Loucy (cell line): ENCODE results near the gene TAS1R3.

Experiments
- H2AFZ ChIP-seq: fragments of 200-600 bp; sonication (generic); 2 replicates; pipeline ENCODE4 v1.6.0; 2016; ENCODE audit warnings: antibody characterized with exemption, mild to moderate bottlenecking, low read length, moderate library complexity
- H3F3A ChIP-seq: fragments of 200-600 bp; 2 replicates; pipeline ENCODE4 v1.6.0; 2016; ENCODE audit warnings: antibody characterized with exemption, low read depth, mild to moderate bottlenecking
- H3K27me3 ChIP-seq: fragments of 200-600 bp; sonication (generic); 2 replicates; pipeline ENCODE4 v1.6.1; 2014; ENCODE audit warnings: low read length, mild to moderate bottlenecking; ENCODE audit not compliant: insufficient read depth, poor library complexity, severe bottlenecking
- H3K36me3 ChIP-seq: fragments of 200-600 bp; sonication (generic); 2 replicates; pipeline ENCODE4 v1.6.1; 2016; ENCODE audit warnings: low read length; ENCODE audit not compliant: insufficient read depth
- H3K4me1 ChIP-seq: fragments of 200-600 bp; sonication (generic); 2 replicates; pipeline ENCODE4 v1.5.1; 2014; ENCODE audit warnings: low read length, mild to moderate bottlenecking; ENCODE audit not compliant: insufficient read depth, poor library complexity, severe bottlenecking
- H3K4me2 ChIP-seq: fragments of 200-600 bp; sonication (generic); 2 replicates; pipeline ENCODE4 v1.6.0; 2014; ENCODE audit warnings: antibody characterized with exemption, low read length, low read depth, mild to moderate bottlenecking; ENCODE audit not compliant: poor library complexity, severe bottlenecking
- H3K4me3 ChIP-seq: fragments of 200-600 bp; sonication (generic); 2 replicates; pipeline ENCODE4 v1.5.1; 2014; ENCODE audit warnings: low read length, mild to moderate bottlenecking, mixed read lengths; ENCODE audit not compliant: poor library complexity, severe bottlenecking
- H3K79me2 ChIP-seq: fragments of 200-600 bp; sonication (generic); 2 replicates; pipeline ENCODE4 v1.6.1; 2014; ENCODE audit warnings: low read length; ENCODE audit not compliant: insufficient read depth
- H3K9ac ChIP-seq: fragments of 200-600 bp; sonication (generic); 2 replicates; pipeline ENCODE4 v1.6.0; 2014; ENCODE audit warnings: mild to moderate bottlenecking, low read depth, low read length, moderate library complexity; ENCODE audit not compliant: poor library complexity, severe bottlenecking
- H3K9me2 ChIP-seq: fragments of 200-600 bp; sonication (generic); replicated peaks from 2 replicates; pipeline ENCODE4 v1.6.1; 2016; ENCODE audit warnings: low read depth, low read length, mixed read lengths
- H3K9me3 ChIP-seq: fragments of 200-600 bp; sonication (generic); 2 replicates; pipeline ENCODE4 v1.6.1; 2014; ENCODE audit warnings: mild to moderate bottlenecking, antibody characterized with exemption, low read length, low read depth; ENCODE audit not compliant: insufficient read depth
- H4K20me1 ChIP-seq: fragments of 200-600 bp; sonication (generic); 2 replicates; pipeline ENCODE4 v1.6.0; 2014; ENCODE audit warnings: antibody characterized with exemption, low read length, mild to moderate bottlenecking; ENCODE audit not compliant: insufficient read depth, poor library complexity, severe bottlenecking
- CTCF ChIP-seq: fragments of 200-600 bp; sonication (generic); conservative IDR thresholded peaks from 2 replicates; pipeline ENCODE4 v1.5.1; 2014; ENCODE audit warnings: mild to moderate bottlenecking, antibody characterized with exemption, low read length
- EZH2phosphoT487 ChIP-seq: fragments of 200-600 bp; IDR thresholded peaks from 2 replicates; pipeline ENCODE4 v1.6.1; 2018; ENCODE audit warnings: antibody characterized with exemption, mild to moderate bottlenecking, moderate library complexity, borderline replicate concordance

TAS1R3 gene

DNA sequence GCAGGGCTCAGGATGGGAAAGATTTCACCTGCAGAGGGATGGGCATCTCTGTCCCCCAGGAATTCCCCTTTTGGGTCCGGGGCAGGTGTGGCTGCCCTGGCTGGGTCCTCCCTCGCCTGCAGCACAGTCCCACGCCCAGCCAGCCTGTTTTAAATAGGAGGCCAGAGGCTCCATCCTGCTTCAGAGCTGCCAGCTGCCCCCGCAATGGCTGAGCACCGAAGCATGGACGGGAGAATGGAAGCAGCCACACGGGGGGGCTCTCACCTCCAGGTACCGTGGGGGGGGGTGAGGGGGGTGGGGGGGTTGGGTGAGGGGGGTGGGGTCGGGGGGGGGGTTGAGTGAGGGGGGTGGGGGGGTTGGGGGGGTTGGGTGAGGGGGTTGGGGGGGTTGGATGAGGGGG, 47.3 kb upstream of the TAS1R3 start:
- Histone ChIP-seq H3K36me3 (no peaks in the 10 kb centered on the region), H3K4me1 (no peaks in the 10 kb centered on the region), H4K20me1 (no peaks in the 10 kb centered on the region), H3F3A (no peaks in the 10 kb centered on the region), H3K79me2 (no peaks in the 10 kb centered on the region), H2AFZ (no peak overlapping the region), H3K9me2 (no peaks in the 10 kb centered on the region), H3K4me2 (no peak overlapping the region), H3K9ac (no peak overlapping the region), H3K9me3 (no peaks in the 10 kb centered on the region), H3K27me3 (no peaks in the 10 kb centered on the region), H3K4me3 (no peak overlapping the region)
- TF ChIP-seq EZH2phosphoT487 (no peak), CTCF (no peak)

DNA sequence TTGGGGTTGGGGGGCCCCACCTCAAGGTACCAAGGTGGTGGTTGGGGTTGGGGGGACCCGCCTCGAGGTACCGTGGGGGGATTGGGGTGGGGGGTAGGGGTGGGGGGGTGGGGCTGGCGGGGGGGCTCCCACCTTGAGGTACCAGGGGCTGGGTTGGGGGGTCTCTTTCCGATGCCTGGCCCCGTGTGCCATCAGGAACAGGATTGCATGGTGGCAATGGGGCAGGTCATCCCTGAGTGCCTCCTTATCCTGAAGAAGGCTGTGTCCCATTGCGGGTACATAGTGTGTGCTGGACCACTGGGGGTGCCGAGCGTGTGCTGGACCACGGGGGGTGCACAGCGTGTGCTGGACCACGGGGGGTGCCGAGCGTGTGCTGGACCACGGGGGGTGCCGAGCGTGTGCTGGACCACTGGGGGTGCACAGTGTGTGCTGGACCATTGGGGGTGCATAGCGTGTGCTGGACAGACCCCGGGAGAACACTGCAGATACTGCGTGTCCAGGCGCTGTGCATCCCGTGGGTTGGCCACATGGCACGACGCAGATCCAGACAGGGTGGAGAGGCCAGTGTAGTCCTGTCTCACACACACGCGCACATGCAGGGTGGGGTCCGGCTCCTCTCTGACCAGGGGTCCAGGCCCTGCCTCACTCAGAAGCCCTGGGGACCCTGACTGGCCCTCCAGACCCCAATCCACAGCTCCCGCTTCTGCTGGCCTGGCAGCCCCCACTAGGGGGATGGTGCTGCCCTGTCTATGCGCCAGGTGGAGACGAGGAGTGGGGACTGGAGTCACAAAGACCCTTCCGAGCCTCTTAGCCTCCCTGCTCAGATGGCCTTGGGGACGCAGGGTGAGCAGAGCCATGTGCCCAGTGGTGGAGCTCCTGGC, 46.6 kb upstream of the TAS1R3 start:
- Histone ChIP-seq H3K4me1 (no peaks in the 10 kb centered on the region), H3K9ac (no peak overlapping the region), H3K4me3 (no peak overlapping the region), H2AFZ (no peak overlapping the region), H4K20me1 (no peaks in the 10 kb centered on the region), H3K79me2 (no peaks in the 10 kb centered on the region), H3K9me2 (no peaks in the 10 kb centered on the region), H3K4me2 (no peak overlapping the region), H3K36me3 (no peaks in the 10 kb centered on the region), H3K9me3 (no peaks in the 10 kb centered on the region), H3F3A (no peaks in the 10 kb centered on the region), H3K27me3 (no peaks in the 10 kb centered on the region)
- TF ChIP-seq EZH2phosphoT487: no peak
- TF ChIP-seq CTCF: no peak

DNA sequence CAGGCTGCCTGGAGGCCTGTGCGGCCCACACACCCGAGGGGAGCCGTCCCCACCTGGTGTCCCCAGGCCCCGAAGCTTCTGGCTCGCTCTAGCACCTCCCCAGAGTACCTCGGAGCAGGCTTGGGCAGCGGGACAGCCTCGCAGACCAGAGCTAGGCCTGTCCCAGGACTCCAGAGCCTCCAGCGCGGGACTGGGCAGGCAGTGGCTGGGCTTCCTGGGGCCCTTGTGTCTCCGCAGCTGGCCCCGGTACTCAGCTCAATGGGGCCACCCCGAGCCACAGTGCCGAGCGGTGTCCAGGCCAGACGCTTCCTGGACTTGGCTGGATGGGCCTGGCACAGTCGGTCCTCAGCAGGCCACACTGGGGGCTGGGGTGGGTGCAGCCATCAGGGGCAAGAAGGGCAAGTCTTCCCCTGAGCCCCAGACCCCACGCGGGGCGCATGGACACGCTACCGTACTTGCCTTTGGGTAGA, 45.9 kb upstream of the TAS1R3 start:
- TF ChIP-seq CTCF: no peak
- no peak for TF ChIP-seq EZH2phosphoT487
- no peak overlapping the region for H2AFZ ChIP-seq
- no peak overlapping the region for H3K9ac ChIP-seq
- no peaks in the 10 kb centered on the region for H3K4me1 ChIP-seq
- no peaks in the 10 kb centered on the region for H3K36me3 ChIP-seq
- no peaks in the 10 kb centered on the region for H4K20me1 ChIP-seq
- no peaks in the 10 kb centered on the region for H3K27me3 ChIP-seq
- H3K9me2 ChIP-seq: no peaks in the 10 kb centered on the region
- no peak overlapping the region for H3K4me3 ChIP-seq
- no peaks in the 10 kb centered on the region for H3K9me3 ChIP-seq
- H3F3A ChIP-seq: no peaks in the 10 kb centered on the region
- H3K79me2 ChIP-seq: no peaks in the 10 kb centered on the region
- no peak overlapping the region for H3K4me2 ChIP-seq
